BLaER1 treated with 17β-estradiol and CSF1 and Interleukin-3, amounts not matched to agents 10 nM and 100 nM (cell line): ENCODE results near the gene OSM.

Source experiments
- H3K27ac ChIP-seq, 11 experiments: shearing (Covaris generic); formaldehyde crosslinking; 2 replicates each; pipeline ENCODE4 v1.8.1; 2022
- H3K27me3 ChIP-seq, 11 experiments: shearing (Covaris generic); formaldehyde crosslinking; 2 replicates each; pipeline ENCODE4 v1.8.1; 2022
- H3K36me3 ChIP-seq, 11 experiments: shearing (Covaris generic); formaldehyde crosslinking; 2 replicates each; pipeline ENCODE4 v1.8.1; 2022
- H3K4me1 ChIP-seq, 10 experiments: shearing (Covaris generic); formaldehyde crosslinking; 2 replicates each; pipeline ENCODE4 v1.8.1; 2022
- H3K4me2 ChIP-seq, 11 experiments: shearing (Covaris generic); formaldehyde crosslinking; 2 replicates each; pipeline ENCODE4 v1.8.1; 2022
- H3K4me3 ChIP-seq, 10 experiments: shearing (Covaris generic); formaldehyde crosslinking; 2 replicates each; pipeline ENCODE4 v1.8.1; 2022
- H3K9ac ChIP-seq, 11 experiments: shearing (Covaris generic); formaldehyde crosslinking; 2 replicates each; pipeline ENCODE4 v1.8.1; 2022
- H3K9me3 ChIP-seq, 11 experiments: shearing (Covaris generic); formaldehyde crosslinking; replicated peaks in 1 of 11; 2 replicates each; pipeline ENCODE4 v1.8.1; 2022
- H4K20me1 ChIP-seq, 11 experiments: shearing (Covaris generic); formaldehyde crosslinking; 2 replicates each; pipeline ENCODE4 v1.8.1; 2022
- Cebpa-rat ChIP-seq, 11 experiments: shearing (Covaris generic); IDR thresholded peaks; 2 replicates each; pipeline ENCODE4 v1.8.1; 2022

Gene OSM

GRCh38 chr22:30225220-30225927 lies 41.3 kb downstream of the OSM start:
- no peak overlapping the region for H3K9ac ChIP-seq
- H3K27me3 ChIP-seq: peaks cover 0 to 21% (median 0%) of the 10 kb centered on the region in 11 experiments; a peak in 8 of 22 replicates
- peak overlapping the region in 9 of 11 experiments; percentile 64 to 93 (median 83); a peak in 13 of 22 replicates for H3K4me2 ChIP-seq
- peaks cover 32 to 64% (median 52%) of the 10 kb centered on the region in 10 experiments for H3K4me1 ChIP-seq
- no peaks in the 10 kb centered on the region for H3K36me3 ChIP-seq
- peaks cover 0 to 6% (median 0%) of the 10 kb centered on the region in 11 experiments; a peak in 1 of 22 replicates for H4K20me1 ChIP-seq
- TF ChIP-seq Cebpa-rat (IDR thresholded peaks at IDR 0.05): no peak
- no peak overlapping the region for H3K4me3 ChIP-seq
- H3K9me3 ChIP-seq: no peaks in the 10 kb centered on the region
- H3K27ac ChIP-seq: no peak overlapping the region

- Histone ChIP-seq H3K27me3 (peaks cover 0 to 24% (median 0%) of the 10 kb centered on the region in 11 experiments; a peak in 8 of 22 replicates), H3K4me3 (no peak overlapping the region), H3K36me3 (no peaks in the 10 kb centered on the region), H4K20me1 (peaks cover 0 to 6% (median 0%) of the 10 kb centered on the region in 11 experiments; a peak in 1 of 22 replicates), H3K9me3 (no peaks in the 10 kb centered on the region), H3K4me2 (peak overlapping the region; percentile 64 to 93 (median 83)), H3K9ac (peak overlapping the region in 1 of 11 experiments; percentile 14; a peak in 1 of 22 replicates), H3K27ac (no peak overlapping the region), H3K4me1 (peaks cover 32 to 73% (median 58%) of the 10 kb centered on the region in 10 experiments)
- TF ChIP-seq Cebpa-rat (IDR thresholded peaks at IDR 0.05): no peak
Measured at GRCh38 chr22:30224161-30224857, 42.3 kb downstream of the OSM start.

- H3K9me3 ChIP-seq: no peaks in the 10 kb centered on the region
- 0 out of 20 replicates have a peak overlapping the region, but pooled peaks of 1 of the 10 experiments have one; percentile 18 for H3K4me3 ChIP-seq
- no peak for TF ChIP-seq Cebpa-rat (IDR thresholded peaks at IDR 0.05)
- peaks cover 30 to 67% (median 55%) of the 10 kb centered on the region in 10 experiments for H3K4me1 ChIP-seq
- H3K4me2 ChIP-seq: peak overlapping the region; percentile 64 to 93 (median 83)
- H4K20me1 ChIP-seq: peaks cover 0 to 6% (median 0%) of the 10 kb centered on the region in 11 experiments; a peak in 1 of 22 replicates
- H3K36me3 ChIP-seq: no peaks in the 10 kb centered on the region
- peaks cover 0 to 24% (median 0%) of the 10 kb centered on the region in 11 experiments; a peak in 8 of 22 replicates for H3K27me3 ChIP-seq
- no peak overlapping the region for H3K27ac ChIP-seq
- peak overlapping the region in 2 of 11 experiments; percentile 26 to 47; a peak in 2 of 22 replicates for H3K9ac ChIP-seq
Measured at GRCh38 chr22:30223303-30223702, 43.3 kb downstream of the OSM start.

- Histone ChIP-seq H3K27me3 (peaks cover 0 to 24% (median 0%) of the 10 kb centered on the region in 11 experiments; a peak in 8 of 22 replicates), H3K9ac (no peak overlapping the region), H3K27ac (no peak overlapping the region), H3K9me3 (no peaks in the 10 kb centered on the region), H3K36me3 (no peaks in the 10 kb centered on the region), H3K4me3 (no peak overlapping the region), H3K4me2 (peak overlapping the region in 8 of 11 experiments; percentile 75 to 93 (median 86); a peak in 13 of 22 replicates), H3K4me1 (peaks cover 30 to 71% (median 55%) of the 10 kb centered on the region in 10 experiments), H4K20me1 (peaks cover 0 to 6% (median 0%) of the 10 kb centered on the region in 11 experiments; a peak in 1 of 22 replicates)
- TF ChIP-seq Cebpa-rat (IDR thresholded peaks at IDR 0.05): no peak
Measured at GRCh38 chr22:30222321-30222720, 44.3 kb downstream of the OSM start.

GRCh38 chr22:30221121-30221992 lies 45.3 kb downstream of the OSM start:
- peak overlapping the region; percentile 39 to 90 (median 72) for H3K4me2 ChIP-seq
- H3K27me3 ChIP-seq: peaks cover 0 to 24% (median 0%) of the 10 kb centered on the region in 11 experiments; a peak in 8 of 22 replicates
- peak overlapping the region in 4 of 11 experiments; percentile 28 to 46 (median 40); a peak in 6 of 22 replicates for H3K27ac ChIP-seq
- no peaks in the 10 kb centered on the region for H3K9me3 ChIP-seq
- peak overlapping the region in 3 of 11 experiments; percentile 1 to 21 (median 10); a peak in 2 of 22 replicates for H3K9ac ChIP-seq
- peaks cover 30 to 71% (median 57%) of the 10 kb centered on the region in 10 experiments for H3K4me1 ChIP-seq
- peaks cover 0 to 6% (median 0%) of the 10 kb centered on the region in 11 experiments; a peak in 1 of 22 replicates for H4K20me1 ChIP-seq
- H3K36me3 ChIP-seq: no peaks in the 10 kb centered on the region
- no peak for TF ChIP-seq Cebpa-rat (IDR thresholded peaks at IDR 0.05)
- H3K4me3 ChIP-seq: no peak overlapping the region

GRCh38 chr22:30220338-30221012 lies 46.2 kb downstream of the OSM start:
- Histone ChIP-seq H3K9ac (peak overlapping the region in 3 of 11 experiments; percentile 1 to 21 (median 10); a peak in 2 of 22 replicates), H3K27me3 (peaks cover 0 to 24% (median 0%) of the 10 kb centered on the region in 11 experiments; a peak in 8 of 22 replicates), H3K27ac (peak overlapping the region in 4 of 11 experiments; percentile 28 to 46 (median 40); a peak in 5 of 22 replicates), H3K9me3 (no peaks in the 10 kb centered on the region), H3K36me3 (no peaks in the 10 kb centered on the region), H4K20me1 (peaks cover 0 to 6% (median 0%) of the 10 kb centered on the region in 11 experiments; a peak in 1 of 22 replicates), H3K4me1 (peaks cover 30 to 67% (median 57%) of the 10 kb centered on the region in 10 experiments), H3K4me3 (no peak overlapping the region), H3K4me2 (peak overlapping the region in 9 of 11 experiments; percentile 57 to 90 (median 76); a peak in 17 of 22 replicates)
- TF ChIP-seq Cebpa-rat (IDR thresholded peaks at IDR 0.05): no peak

DNA sequence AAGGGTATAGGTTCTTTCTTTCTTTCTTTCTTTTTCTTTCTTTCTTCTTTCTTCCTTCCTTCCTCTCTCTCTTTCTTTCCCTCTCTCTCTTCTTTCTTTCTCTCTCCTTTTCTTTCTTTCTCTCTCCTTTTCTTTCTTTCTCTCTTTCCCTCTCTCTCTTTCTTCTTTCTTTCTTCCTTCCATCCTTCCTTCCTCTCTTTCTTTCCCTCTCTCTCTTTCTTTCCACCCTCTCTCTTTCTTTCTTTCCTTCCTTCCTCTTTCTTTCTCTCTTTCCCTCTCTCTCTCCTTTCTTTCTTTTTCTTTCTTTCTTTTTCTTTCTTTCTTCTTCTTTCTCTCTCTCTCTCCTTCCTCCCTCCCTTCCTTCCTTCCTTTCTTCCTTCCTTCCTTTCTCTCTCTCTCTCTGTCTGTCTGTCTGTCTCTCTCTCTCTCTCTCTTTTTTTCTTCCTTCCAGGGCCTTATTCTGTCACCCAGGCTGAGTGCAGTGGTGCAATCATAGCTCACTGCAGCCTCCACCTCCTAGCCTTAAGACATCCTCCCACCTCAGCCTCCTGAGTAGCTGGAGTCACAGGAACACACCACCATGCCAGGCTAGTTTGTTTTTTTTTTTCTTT lies 46.9 kb downstream of the OSM start:
- Histone ChIP-seq H3K4me2 (peak overlapping the region in 5 of 11 experiments; percentile 57 to 90 (median 80); a peak in 6 of 22 replicates), H3K27ac (no peak overlapping the region), H3K36me3 (no peaks in the 10 kb centered on the region), H4K20me1 (peaks cover 0 to 6% (median 0%) of the 10 kb centered on the region in 11 experiments; a peak in 1 of 22 replicates), H3K4me1 (peaks cover 27 to 66% (median 51%) of the 10 kb centered on the region in 10 experiments), H3K4me3 (no peak overlapping the region), H3K27me3 (peaks cover 0 to 24% (median 0%) of the 10 kb centered on the region in 11 experiments; a peak in 8 of 22 replicates), H3K9me3 (no peaks in the 10 kb centered on the region), H3K9ac (no peak overlapping the region)
- TF ChIP-seq Cebpa-rat (IDR thresholded peaks at IDR 0.05): no peak
